GM21528 (cell line): ENCODE results near the gene SCMH1.

Experiments used
- ATAC-seq: cut with Tn5 transposase; IDR thresholded peaks from one replicate; pipeline ENCODE4 v1.9.1; 2021; ENCODE audit warnings: mild to moderate bottlenecking, moderate library complexity; ENCODE audit not compliant: unreplicated experiment, low FRiP score

SCMH1 gene

DNA sequence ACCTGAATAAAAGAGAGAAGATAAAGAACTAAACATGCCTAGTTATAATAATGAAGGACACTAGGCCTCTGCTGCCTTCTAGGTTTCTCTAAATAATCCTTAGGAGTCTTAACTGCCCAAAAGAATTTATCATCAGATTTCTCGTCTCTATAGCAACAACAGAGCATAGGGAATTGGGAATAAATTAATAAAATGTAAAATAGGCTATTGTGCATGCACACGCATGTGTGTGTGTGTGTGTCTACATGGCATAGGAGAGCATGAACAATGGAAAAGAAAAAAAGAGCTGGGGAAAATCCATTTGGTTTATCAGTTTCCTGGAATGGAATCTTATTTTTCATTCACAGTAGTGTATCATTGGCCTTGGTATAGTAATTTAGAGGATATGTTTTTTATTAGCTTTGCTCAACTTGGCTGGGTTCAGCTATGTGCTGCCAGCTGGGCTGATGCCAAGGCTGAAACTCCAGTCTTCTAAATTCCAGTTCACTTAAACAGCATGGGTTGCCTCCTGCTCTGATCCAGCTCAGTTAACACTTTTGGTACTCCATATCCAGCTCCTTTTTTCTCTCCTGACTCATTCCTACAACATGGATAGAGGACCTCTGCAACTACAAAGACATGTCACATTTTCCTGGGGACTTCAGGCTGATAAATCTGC lies 140.0 kb downstream of the SCMH1 start:
- ATAC-seq, result no peak

DNA sequence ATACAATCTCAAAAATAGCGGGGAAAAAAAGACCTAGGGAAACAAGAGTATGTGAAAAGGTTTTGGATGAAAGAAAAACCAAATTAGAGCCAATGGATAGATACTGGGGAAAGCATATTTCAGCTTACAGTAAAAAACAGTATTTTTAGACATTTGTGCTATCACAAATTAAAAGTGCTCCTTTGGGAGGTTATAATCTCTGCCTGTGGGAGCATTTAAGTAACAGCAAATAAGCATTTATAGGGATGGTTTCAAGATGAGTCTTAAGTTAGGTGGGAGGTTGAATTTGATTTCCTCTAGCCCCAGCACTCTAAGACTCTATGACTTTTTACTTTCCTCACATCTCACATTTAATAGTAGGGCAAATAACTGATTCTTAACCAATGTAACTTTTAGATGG lies 141.0 kb downstream of the SCMH1 start:
- ATAC-seq, result no peak

DNA sequence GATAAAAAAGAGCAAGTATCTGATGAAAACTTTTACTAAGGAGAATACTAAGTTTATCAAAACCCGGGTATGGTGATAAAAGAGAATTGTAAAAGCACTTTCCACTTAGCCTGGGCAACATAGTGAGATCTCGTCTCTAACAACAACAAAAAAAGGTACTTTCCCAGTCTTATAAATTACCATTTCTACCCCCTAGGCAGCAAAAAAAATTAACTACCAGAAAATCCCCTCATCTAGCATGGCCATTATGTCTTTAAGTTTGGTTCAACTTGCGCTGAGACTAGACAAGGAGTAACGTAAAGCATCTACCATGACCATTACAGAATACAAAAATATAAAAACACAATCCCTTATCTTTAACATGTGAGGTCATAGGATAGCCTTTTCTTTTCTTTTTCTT lies 141.9 kb downstream of the SCMH1 start:
- ATAC-seq, result no peak

DNA sequence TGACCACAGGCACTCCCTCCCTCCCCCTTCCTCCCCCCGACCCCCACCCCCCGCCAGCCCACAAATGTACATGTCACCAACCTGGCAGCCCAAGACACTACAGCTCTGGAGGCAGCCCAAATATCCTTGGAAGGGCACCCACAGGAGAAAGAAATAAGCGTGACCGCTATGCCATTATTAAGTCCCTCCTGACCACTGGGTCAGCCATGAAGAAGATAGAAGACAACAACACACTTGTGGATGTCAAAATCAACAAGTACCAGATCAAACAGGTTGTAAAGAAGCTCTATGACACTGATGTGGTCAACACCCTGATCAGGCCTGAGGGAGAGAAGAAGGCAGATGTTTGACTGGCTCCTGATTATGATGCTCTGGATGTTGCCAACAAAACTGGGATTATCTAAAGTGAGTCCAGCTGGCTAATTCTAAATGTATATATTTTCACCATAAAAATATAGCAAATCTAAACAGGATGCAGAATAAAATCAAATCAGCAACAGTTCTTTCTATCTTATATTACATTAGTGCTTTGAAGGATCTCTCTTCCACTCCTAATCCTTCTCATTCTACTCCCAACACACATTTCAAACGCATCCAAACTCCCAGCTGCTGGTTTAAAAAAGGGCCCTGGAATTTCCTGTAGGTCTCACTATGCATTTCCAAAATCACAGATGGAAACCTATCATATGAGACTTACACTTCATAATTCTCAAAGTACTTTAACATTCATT lies 143.2 kb downstream of the SCMH1 start:
- no peak for ATAC-seq

DNA sequence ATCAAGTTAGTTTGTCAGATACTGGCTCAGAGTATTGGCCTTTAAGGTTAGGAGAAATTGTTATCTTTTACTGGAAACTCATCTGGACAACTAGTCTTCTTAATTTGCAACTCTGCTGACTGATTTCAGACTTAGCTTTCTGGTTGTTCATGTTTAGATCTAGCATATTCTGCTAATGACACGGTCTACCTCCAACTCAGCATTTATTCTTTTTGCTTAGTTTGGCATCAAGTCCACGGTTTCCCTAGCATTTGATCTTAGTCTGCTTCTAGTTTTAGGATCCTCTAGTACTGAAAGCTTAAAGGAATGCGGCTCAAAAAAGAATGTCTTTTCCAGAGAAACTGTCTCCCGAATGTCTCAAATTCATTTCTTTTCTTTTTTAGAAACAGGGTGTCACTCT lies 145.0 kb downstream of the SCMH1 start:
- ATAC-seq, result no peak

DNA sequence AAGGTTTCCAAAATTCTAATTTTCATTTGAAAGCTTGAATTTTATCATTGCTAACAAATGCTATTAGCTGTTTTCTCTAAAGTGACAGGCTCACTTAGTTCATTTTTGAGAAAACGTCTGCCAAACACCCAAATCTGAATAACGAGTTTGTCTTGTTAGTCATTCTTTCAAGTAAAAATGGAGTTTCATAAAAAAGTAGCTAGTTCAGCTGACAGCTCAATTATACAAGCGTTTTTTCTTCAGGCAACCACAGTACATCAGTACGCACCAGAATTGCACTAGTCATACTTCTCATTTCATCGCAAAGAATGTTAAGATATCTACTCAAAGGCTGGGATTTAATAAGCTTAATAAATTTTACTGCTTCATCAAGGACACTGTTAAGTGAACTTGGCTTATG lies 148.3 kb downstream of the SCMH1 start:
- ATAC-seq, result no peak

DNA sequence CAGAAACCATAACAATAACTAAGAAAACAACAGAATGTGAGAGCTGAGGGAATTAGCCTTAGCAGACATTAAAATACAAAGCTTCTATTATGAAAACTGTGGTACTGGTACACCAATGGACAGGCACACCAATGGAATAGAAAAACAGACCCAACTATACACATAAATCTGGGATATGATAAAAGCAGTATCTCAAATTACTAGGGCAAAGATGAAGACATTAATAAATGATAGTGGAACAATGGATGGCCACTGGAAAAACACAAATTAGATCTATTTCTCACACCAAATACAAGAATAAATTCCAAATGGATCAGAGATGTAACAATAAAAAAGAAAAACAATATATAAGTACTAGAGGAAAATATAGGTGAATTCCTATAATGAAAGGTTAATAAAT lies 155.2 kb downstream of the SCMH1 start:
- no peak for ATAC-seq

DNA sequence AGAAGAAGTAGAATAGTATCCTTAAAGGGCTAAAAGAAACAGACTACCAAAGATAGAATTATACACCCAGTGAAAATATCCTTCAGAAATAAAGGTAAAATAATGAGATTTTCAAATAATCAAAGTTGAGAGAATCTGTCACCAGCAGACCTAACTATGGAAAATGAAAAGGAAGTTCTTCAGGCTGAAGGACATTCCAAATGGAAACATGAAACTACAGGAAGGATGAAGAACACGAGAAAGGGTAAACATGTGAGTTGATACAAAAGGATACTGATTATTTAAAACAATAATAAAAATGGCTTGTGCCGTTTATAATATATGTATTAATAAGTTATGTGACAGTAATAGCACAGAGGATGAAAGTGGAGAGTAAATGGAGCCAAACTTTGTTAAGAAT lies 163.5 kb downstream of the SCMH1 start:
- no peak for ATAC-seq

DNA sequence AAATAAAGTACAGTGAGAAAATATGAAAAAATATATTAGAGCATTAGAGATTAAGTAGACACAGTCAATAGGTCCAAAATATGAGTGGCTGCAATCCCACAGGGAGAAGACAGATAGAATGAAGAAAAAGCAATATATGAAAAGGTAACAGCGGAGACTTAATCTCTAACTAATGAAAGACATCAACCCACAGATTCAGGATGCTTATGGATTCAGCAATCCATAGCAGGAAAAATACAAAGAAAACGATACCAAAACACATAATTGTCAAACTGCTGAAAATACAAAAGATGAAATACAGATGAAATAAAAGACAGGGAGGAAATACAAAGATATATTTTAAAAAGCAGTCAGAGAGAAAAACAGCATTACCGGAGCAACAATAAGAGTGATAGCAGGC lies 163.9 kb downstream of the SCMH1 start:
- ATAC-seq, result no peak

DNA sequence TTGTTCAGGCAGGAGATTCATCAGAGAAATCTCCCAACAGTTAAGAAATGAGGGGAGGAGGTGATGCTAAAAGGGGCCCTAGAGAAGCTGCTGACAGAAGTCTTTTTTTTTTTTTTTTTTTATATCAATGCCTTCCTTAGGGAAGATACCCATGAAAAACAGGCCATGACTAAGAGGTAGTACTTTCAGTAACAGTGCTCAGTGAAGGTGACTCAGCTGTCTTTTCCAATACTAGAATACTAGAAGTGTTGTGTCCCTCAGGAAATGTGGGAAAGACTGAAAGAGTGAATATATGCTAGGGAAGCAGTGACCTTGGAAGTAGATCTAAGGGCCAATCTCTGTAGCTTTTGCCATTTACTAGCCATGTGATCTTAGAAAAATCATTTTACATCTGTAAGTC lies 168.1 kb downstream of the SCMH1 start:
- ATAC-seq, result no peak

DNA sequence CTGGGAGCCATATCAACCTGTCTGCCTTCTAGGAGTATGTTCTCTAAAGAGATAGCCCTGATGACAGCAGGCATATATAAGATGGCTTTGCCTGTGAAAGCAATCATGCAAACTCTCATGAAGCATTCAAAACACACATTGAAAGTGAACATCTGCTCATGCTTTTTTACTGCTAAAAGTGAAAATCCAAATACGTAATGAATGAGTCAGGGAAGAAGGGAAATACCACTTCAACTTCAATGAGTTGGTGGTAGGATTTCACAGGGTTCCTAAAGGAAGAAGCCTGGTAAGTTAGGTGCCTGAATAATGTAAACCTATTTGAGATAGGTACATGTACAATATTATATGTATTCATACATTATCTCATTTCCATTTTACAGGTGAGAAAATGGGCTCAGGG lies 170.1 kb downstream of the SCMH1 start:
- ATAC-seq, result no peak

DNA sequence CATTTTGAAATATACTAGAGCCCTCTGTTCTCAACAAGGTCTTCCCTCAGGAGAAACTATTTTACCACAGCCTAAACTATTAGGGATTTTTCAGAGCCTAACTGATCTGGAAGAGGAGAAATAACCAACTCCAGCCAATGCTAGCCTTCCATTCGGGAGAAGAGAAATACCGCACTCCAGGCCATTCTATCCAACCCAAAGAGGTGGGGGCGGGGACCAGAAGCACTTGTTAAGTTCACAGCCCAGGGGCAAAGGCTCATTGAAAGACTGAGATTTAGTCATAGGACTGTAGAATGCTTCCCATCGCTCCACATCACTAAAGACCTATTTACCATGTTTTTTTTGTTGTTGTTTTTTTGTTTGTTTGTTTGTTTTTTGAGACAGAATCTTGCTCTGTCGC lies 185.2 kb downstream of the SCMH1 start:
- no peak for ATAC-seq

DNA sequence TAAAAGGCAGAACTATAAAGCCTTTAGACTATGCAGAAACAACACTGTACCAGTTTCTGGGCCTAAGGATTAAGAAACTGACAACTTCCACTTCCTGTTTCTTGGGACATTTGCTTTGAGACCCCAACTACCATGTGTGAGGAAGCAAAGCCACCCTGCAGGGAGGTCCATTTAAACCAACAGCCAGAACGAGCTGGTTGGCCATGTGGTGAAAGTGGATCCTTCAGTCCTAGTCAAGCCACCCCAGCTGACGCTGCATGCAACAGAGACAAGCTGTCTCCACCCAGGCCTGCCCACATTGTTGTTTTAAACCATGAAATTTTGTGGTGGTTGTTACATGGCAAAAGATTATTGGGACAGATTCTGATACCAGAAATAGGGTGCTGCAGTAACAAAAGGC lies 188.8 kb downstream of the SCMH1 start:
- ATAC-seq, result no peak

DNA sequence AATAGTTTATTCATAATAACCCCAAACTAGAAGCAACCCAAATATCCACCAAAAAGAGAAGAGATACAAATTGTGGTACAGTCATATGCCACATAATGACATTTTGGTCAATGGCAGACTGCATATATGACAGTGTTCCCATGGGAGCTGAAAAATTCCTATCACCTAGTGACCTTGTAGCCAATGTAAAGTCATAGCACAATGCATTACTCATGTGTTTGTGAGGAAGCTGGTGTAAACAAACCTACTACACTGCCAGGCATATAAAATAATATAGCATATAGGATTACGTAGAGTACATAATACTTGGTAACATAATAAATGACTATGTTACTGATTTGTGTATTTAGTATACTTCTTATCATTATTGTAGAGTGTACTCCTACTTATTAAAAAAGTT lies 191.1 kb downstream of the SCMH1 start:
- no peak for ATAC-seq

DNA sequence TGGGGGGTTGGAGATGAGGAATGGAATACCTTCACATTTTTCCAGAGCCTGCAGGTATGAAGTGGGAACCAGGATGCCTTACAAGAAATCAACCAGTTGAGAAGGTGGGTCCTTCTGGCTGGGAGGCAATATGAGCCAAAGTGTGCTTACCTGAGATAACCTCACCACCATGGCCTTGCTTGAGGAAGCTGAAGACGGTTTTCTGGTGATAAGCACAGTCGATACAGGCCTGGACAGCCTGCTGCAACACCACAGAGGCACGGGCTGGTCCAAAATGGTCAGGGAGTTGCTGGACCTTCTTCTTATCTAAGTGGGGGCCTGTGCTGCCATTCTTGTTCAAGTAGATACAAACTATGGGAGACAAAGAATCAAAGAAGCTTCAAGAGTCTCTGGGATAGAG lies 193.6 kb downstream of the SCMH1 start:
- no peak for ATAC-seq

DNA sequence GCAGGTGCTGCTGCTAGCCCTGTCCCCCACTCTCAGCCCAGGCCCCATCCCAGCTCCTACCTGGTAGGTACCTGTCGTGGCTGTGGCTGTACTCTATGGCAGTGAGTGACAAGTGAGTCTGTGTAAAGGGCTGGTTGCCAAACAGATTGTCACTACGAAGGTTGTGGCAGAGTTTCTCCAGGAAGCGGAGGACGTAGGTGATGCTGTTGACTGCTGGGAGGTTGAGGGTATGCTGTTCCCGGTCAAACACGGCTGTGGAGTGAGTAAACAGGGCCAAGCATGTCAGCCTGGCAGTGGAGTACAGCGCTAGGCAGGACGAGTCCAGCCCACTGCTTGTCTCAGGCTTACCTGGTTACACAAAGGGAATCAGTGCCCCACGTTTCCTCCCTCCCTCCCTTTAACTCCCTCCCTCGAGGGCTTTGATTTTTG lies 195.7 kb downstream of the SCMH1 start:
- ATAC-seq, result no peak

DNA sequence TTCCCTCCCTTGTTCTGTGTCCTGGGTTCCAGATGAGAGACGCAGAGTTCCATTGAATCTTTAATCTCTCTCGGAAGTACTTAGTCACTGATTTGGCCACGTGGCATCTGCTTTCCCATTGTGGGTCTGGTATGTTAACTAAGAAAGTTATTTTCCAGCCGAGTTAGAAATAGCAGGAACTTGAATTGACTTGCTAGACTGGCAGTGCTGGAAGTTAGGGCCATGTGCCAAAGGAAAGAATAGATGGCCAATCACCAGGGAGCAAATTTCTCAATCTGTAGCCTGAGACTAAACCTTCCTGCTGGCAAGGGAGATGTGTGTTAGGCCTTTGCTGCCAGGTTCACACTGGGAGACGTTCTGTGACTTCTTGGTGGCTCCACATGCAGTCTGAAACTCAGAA lies 196.4 kb downstream of the SCMH1 start:
- ATAC-seq, result no peak

DNA sequence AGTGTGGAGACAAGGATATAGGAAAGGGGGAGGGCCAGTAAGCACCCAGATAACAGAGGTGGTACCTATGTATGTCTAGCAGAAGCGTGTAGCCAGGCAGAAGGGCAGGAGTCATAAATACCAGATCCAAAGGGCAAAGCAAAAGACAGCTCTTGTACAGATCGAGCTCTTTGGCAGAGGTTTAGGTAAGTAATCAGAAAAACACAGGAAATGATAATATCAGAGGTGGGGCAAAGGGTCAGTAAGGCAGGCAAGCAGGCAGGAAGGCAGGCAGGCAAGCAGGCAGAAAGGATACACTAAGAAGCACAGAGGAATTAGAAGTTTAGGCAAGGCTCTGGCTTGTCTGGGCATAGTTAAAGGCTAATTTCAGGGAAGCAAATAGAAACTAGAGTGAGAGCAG lies 197.9 kb downstream of the SCMH1 start:
- ATAC-seq, result no peak

DNA sequence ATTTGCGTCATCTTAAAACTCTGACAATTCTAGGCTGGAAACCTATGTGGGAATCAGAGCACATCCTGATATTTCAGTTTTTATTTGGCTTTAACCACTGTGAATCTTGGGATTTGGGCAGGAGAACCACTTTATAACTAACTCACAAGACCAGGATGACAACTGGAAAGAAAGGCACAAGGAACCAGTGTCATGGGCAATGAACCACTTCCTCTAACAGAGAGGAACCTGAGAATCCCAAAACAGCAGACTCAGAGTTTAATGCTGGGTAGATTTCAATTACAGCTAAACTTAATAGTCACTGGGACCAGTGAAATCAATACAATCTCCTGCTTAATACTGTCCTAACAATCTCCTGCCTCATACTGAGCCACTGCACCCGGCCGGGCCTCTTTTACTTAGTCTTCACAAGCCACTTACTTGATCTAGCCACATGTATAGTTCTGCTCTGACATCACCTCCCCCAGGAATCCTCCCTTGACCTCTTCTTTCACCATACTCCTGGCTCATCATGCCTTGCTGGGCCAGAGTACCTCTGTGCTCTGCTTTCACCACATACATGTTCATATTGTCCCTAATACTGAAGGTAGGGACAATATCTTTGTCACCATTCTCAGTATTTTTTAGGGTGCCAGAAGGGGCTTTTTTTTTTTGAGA lies 200.4 kb downstream of the SCMH1 start:
- no peak for ATAC-seq

DNA sequence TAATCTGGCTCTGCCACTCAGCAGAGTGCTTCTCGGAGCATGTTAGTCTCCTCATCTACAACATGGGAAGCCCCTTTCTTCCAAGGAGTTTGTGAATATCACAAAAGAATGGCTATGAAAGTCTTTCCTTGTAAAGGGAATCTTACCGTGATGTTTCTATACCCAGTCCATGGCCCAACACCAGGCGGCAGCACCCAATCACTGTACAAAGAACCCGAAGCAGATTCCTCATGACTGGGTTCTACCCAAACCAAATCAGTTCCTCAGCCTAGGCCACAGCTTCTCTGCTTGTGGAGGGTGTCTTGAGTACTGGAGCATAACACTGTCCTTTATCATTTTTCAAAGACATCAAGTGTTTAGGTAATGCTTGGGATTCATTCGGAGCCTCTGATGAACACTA lies 204.0 kb downstream of the SCMH1 start:
- ATAC-seq, result no peak

DNA sequence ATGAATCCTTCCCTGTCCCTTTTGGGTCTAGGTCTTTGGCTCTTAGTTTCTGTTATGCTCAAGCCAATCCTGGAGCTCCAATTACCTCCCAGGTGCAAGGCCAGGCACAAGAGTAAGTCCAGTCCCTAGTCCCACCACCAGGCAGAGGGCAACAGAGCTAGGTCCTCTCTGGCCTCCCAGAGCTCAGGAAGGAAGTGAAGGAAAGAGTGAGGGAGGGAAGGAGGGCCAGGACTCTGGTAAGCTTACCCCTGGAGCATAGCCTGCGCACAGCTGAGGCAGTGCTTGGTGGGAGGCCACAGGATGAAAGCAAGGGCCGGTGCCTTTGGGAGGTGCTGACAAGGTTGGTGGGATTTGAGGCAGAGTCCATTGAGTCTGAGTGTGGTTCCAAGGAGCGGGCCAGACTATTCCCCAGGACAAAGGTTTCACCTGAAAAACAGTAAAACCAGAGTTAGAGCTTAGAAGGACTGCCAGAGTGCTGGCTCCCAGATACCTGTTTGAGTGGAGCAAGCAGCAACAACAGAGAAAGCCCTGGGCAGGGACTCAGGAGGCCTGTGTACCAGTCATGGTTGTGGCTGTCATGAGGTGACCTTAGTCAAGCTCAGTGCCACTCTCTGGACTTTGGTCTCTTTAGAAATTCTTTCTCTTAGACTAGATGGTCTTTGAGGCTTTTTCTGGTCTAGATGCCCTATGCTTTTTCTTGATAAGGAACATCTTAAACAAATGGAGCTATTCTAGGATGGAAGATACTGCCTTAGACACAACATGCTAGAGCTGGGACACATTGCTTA lies 204.8 kb downstream of the SCMH1 start:
- no peak for ATAC-seq
